HepG2 (cell line): ENCODE results near the gene HSD11B2. TPM values are rescaled to one million over a fixed set of nuclear protein-coding genes. Genes with fewer than 3 reads are reported as not detected.
A peak's percentile ranks its signal among the peaks of the same experiment; 100 is the strongest.

Experiments used
- ATAC-seq: fragments of 200-7000 bp; cut with Tn5 transposase; 3 replicates; pipeline ENCODE4 v1.9.1; 2020; ENCODE audit warnings: mild to moderate bottlenecking, moderate library complexity
- BruUV-seq: library from RNA; stranded (reverse); fragments of 400-500 nt; replicated peaks from 2 replicates; lab custom pipeline; 2021; lab: Mats Ljungman, UMichigan
- CTCF ChIA-PET: fragments of 300-600 bp; formaldehyde crosslinking; extraction: SDS; loops from one replicate; lab custom pipeline; 2021; ENCODE audit warnings: low total read pairs, inconsistent platforms, low intra/inter-chr PET ratio; lab: Yijun Ruan, JAX
- POLR2A ChIA-PET: fragments of 350-600 bp; sonication (Branson Sonifier 250); formaldehyde crosslinking; loops from one replicate; lab custom pipeline; 2020; ENCODE audit warnings: antibody characterized with exemption, inconsistent platforms; lab: Yijun Ruan, JAX
- DNase-seq: peaks from one replicate; pipeline ENCODE4 v3.0.0-alpha.2; 2015; ENCODE audit warnings: low spot score
- FAIRE-seq: peaks from 3 replicates; lab custom pipeline; 2011; peaks lifted over from hg19 to GRCh38; lab: Jason Lieb, UNC
- H2AFZ ChIP-seq: one replicate; pipeline ENCODE4 v1.6.1; 2011; ENCODE audit warnings: low read length, inconsistent platforms
- H3K27ac ChIP-seq: fragments of 300-600 bp; 3 replicates; pipeline ENCODE4 v1.8.0; 2011; ENCODE audit warnings: mixed run types, mild to moderate bottlenecking, mixed read lengths, low read length, inconsistent platforms; ENCODE audit not compliant: insufficient read depth; ENCODE audit errors: extremely low read length
- H3K27me3 ChIP-seq, 2 experiments: fragments of 200-600 bp in 1 of 2; 2 replicates in 1 of 2; 3 replicates in 1 of 2; pipeline versions ENCODE4 v1.6.0 to v1.8.0; 2011; ENCODE audit warnings: low read length in 2 of 2, mild to moderate bottlenecking in 2 of 2, moderate library complexity in 2 of 2, inconsistent platforms in 1 of 2; ENCODE audit not compliant: insufficient read depth in 2 of 2, control insufficient read depth in 1 of 2
- H3K36me3 ChIP-seq, 2 experiments: fragments of 200-600 bp in 1 of 2; replicated peaks in 1 of 2; 2 replicates in 1 of 2; 3 replicates in 1 of 2; pipeline versions ENCODE4 v1.5.1 to v1.8.0; 2011; ENCODE audit warnings: low read length in 2 of 2, inconsistent platforms in 1 of 2; ENCODE audit not compliant: insufficient read depth in 2 of 2, control insufficient read depth in 1 of 2
- H3K4me1 ChIP-seq: 2 replicates; pipeline ENCODE4 v1.5.1; 2012; ENCODE audit warnings: low read length, inconsistent platforms; ENCODE audit not compliant: insufficient read depth
- H3K4me2 ChIP-seq: 2 replicates; pipeline ENCODE4 v1.6.0; 2011; ENCODE audit warnings: low read depth, low read length, inconsistent platforms
- H3K4me3 ChIP-seq, 3 experiments: fragments of 200-600 bp in 1 of 3; sonication (generic), shearing (Covaris generic) in 1 of 3; replicated peaks in 1 of 3; 2 replicates each; pipeline ENCODE4 v1.5.1; 2011 to 2016; ENCODE audit warnings: low read length in 3 of 3, inconsistent platforms in 2 of 3, low read depth in 2 of 3, mild to moderate bottlenecking in 2 of 3, control low read depth in 1 of 3, mixed read lengths in 1 of 3; ENCODE audit not compliant: insufficient read depth in 1 of 3
- H3K79me2 ChIP-seq: one replicate; pipeline ENCODE4 v1.6.1; 2011; ENCODE audit warnings: low read length, inconsistent platforms; ENCODE audit not compliant: insufficient read depth
- H3K9ac ChIP-seq: 2 replicates; pipeline ENCODE4 v1.6.0; 2011; ENCODE audit warnings: mild to moderate bottlenecking, low read depth, low read length, inconsistent platforms; ENCODE audit not compliant: insufficient read depth
- H3K9me3 ChIP-seq: 2 replicates; pipeline ENCODE4 v1.5.1; 2012; ENCODE audit warnings: mild to moderate bottlenecking, low read length
- H4K20me1 ChIP-seq: 2 replicates; pipeline ENCODE4 v1.6.0; 2011; ENCODE audit warnings: inconsistent platforms, mild to moderate bottlenecking, low read length, moderate library complexity; ENCODE audit not compliant: insufficient read depth
- CBX1 ChIP-seq: IDR thresholded peaks from one replicate; pipeline ENCODE4 v1.6.1; 2016; ENCODE audit warnings: antibody characterized with exemption, low read depth
- IKZF1 ChIP-seq: fragments of 450-650 bp; IDR thresholded peaks from 2 replicates; pipeline ENCODE4 v1.7.1; 2016
- IRX3 ChIP-seq: sonication (generic); formaldehyde crosslinking; IDR thresholded peaks from 2 replicates; pipeline ENCODE4 v1.8.1; 2023; ENCODE audit warnings: mild to moderate bottlenecking, low read depth, missing genetic modification reagents, borderline replicate concordance
- KDM3A ChIP-seq: IDR thresholded peaks from 2 replicates; pipeline ENCODE4 v1.6.1; 2018; ENCODE audit warnings: low read depth, missing compliant biosample characterization
- LCORL ChIP-seq, 2 experiments: fragments of 450-650 bp in 1 of 2; sonication (generic) in 1 of 2; formaldehyde crosslinking in 1 of 2; IDR thresholded peaks; 2 replicates each; pipeline versions ENCODE4 v1.5.0 to v1.6.1; 2017 to 2020; ENCODE audit warnings: antibody characterized with exemption in 1 of 2, missing genetic modification reagents in 1 of 2
- MAFF ChIP-seq: IDR thresholded peaks from 2 replicates; pipeline ENCODE4 v1.6.1; 2011; ENCODE audit warnings: low read depth, low read length, improper control_type of control experiment
- MAFK ChIP-seq, 2 experiments: IDR thresholded peaks in 1 of 2; conservative IDR thresholded peaks in 1 of 2; 2 replicates each; pipeline ENCODE4 v1.6.1; 2011; ENCODE audit warnings: improper control_type of control experiment in 2 of 2, low read length in 2 of 2
- ZIK1 ChIP-seq: sonication (generic); formaldehyde crosslinking; IDR thresholded peaks from 2 replicates; pipeline ENCODE4 v1.5.0; 2020; ENCODE audit warnings: mild to moderate bottlenecking, low read depth, missing genetic modification reagents, borderline replicate concordance
- ZNF383 ChIP-seq: sonication (generic); formaldehyde crosslinking; IDR thresholded peaks from 2 replicates; pipeline ENCODE4 v1.4.0; 2020; ENCODE audit warnings: missing genetic modification reagents, mild to moderate bottlenecking, borderline replicate concordance
- WGBS: methylation state at CpG from one replicate; pipeline ENCODE4 v1.1.6; 2017; ENCODE audit warnings: low lambda C conversion rate; 5-methylcytosine and 5-hydroxymethylcytosine counted together
- in situ Hi-C: cut with HindIII; loops from 2 replicates; pipeline ENCODE4 v1.10.0; 2017; ENCODE audit warnings: low pct_unique_long_range_greater_than_20kb; ENCODE audit not compliant: extremely low pct_ligation_motif_present
- intact Hi-C: fragments of 100-400 bp; cut with micrococcal nuclease; formaldehyde crosslinking; loops from one replicate; pipeline ENCODE4 v1.10.0; 2022; ENCODE audit not compliant: unreplicated experiment
- polyA plus RNA-seq, 8 experiments: library from polyadenylated mRNA; depleted of rRNA in 3 of 8; stranded (reverse) in 7 of 8; unstranded in 1 of 8; fragments of >200 nt; fragmentation: Illumina TruSeq in 4 of 8; extraction: Trizol in 4 of 8; gene quantifications; 2 replicates each; pipeline versions ENCODE4 v1.2.1 to v1.2.3, GENCODE V29; 2011 to 2016; ENCODE audit warnings: low read depth in 4 of 8, missing spikeins in 1 of 8, mixed read lengths in 1 of 8; ENCODE audit not compliant: insufficient read depth in 1 of 8
- total RNA-seq, 5 experiments: library from RNA; depleted of rRNA; stranded (reverse); fragments of >200 nt; fragmentation: Illumina TruSeq; extraction: Trizol; gene quantifications; 2 replicates each; pipeline ENCODE4 v1.2.3, GENCODE V29; 2016; ENCODE audit warnings: low read depth in 1 of 5

Gene HSD11B2
- total and polyA plus RNA-seq, 2 of the 13 experiments (the other 11 are each of a cell fraction or from before 2014, with no cell fraction given): 8.9 to 13.6 TPM

- Histone ChIP-seq H3K79me2 (peaks cover 8% of the 10 kb centered on the region), H3K27ac (no peak overlapping the region), H3K9ac (no peak overlapping the region), H3K36me3 (peaks cover 4 to 13% of the 10 kb centered on the region in 2 experiments; a peak in 3 of 5 replicates), H3K27me3 (no peaks in the 10 kb centered on the region), H3K9me3 (no peaks in the 10 kb centered on the region), H4K20me1 (peaks cover 7% of the 10 kb centered on the region; the same call in 1 of the 2 replicates), H3K4me1 (peaks cover 27% of the 10 kb centered on the region), H3K4me2 (no peak overlapping the region), H3K4me3 (no peak overlapping the region), H2AFZ (no peak overlapping the region)
- FAIRE-seq (no peak), ATAC-seq (no peak), DNase-seq (no peak)
- in situ Hi-C loops (no loop called here), intact Hi-C loops (no loop called here)
- BruUV-seq: no TSS peak
- WGBS: 79% methylated on average over 5 of the region's 5 CpGs
- POLR2A ChIA-PET: interaction anchor here (0.5 to 1.0 kb wide), 2 partner anchors 16 to 334 kb away, joined by 3 read pairs; no protein-coding TSS in a partner anchor
- CTCF ChIA-PET: no interaction called here
- TF ChIP-seq ZIK1 (CRISPR knock-in tag): no peak
- TF ChIP-seq IKZF1: no peak
- no peak for TF ChIP-seq CBX1
- TF ChIP-seq KDM3A (CRISPR knock-in tag): no peak
- TF ChIP-seq IRX3 (CRISPR knock-in tag): no peak
- no peak for TF ChIP-seq ZNF383 (CRISPR knock-in tag)
These were observed 31.3 kb downstream of the HSD11B2 start for GRCh38 chr16:67462279-67462655.

DNA sequence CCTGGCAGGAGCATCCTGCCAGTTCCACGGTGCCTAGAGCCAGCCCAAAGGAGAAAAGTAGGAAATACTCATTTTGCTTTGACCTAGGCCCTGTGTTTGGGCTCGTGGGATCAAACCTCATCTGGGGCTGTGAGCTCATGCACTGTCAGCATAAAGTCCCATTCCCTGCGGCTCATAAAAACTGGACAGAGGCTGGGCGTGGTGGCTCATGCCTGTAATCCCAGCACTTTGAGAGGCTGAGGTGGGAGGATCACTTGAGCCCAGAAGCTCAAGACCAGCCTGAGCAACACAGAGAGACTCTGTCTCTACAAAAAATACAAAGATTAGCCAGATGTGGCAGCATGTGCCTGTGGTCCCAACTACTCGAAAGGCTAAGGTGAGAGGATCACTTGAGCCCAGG lies 32.1 kb downstream of the HSD11B2 start:
- intact Hi-C loops (no loop called here), in situ Hi-C loops (no loop called here)
- TF ChIP-seq MAFK (conservative IDR thresholded peaks at IDR 0.05 in 1 of 2, IDR thresholded peaks at IDR 0.05 in 1 of 2; ENCODE audit: low read length in 2 of 2): peak; percentile 81 to 82
- no peak for TF ChIP-seq LCORL (IDR thresholded peaks at IDR 0.05)
- TF ChIP-seq LCORL (CRISPR knock-in tag; IDR thresholded peaks at IDR 0.05): no peak
- peak; percentile 68; the same call in 1 of the 2 replicates for TF ChIP-seq MAFF
- H3K9ac ChIP-seq: no peak overlapping the region
- DNase-seq: no peak
- no peak overlapping the region for H2AFZ ChIP-seq
- peaks cover 27% of the 10 kb centered on the region for H3K4me1 ChIP-seq
- no peak overlapping the region for H3K27ac ChIP-seq
- 94% methylated on average over 5 of the region's 5 CpGs for WGBS
- H3K27me3 ChIP-seq: no peaks in the 10 kb centered on the region
- FAIRE-seq: no peak
- H3K4me2 ChIP-seq: no peak overlapping the region
- no TSS peak for BruUV-seq
- peaks cover 13% of the 10 kb centered on the region for H3K79me2 ChIP-seq
- peaks cover 7% of the 10 kb centered on the region; the same call in 1 of the 2 replicates for H4K20me1 ChIP-seq
- H3K36me3 ChIP-seq: peaks cover 4 to 13% of the 10 kb centered on the region in 2 experiments; a peak in 3 of 5 replicates
- POLR2A ChIA-PET: interaction anchor here (1.0 to 1.4 kb wide), 3 partner anchors 17 to 34 kb away, joined by 3 to 4 read pairs (median 3); partner anchors contain the start of gene HSD11B2
- ATAC-seq: no peak
- no peaks in the 10 kb centered on the region for H3K9me3 ChIP-seq
- CTCF ChIA-PET: no interaction called here
- H3K4me3 ChIP-seq: no peak overlapping the region
